Suprapubic skin (tissue), 4 donors: ENCODE measurements around the gene AUTS2. TPM values are rescaled to one million over a fixed set of nuclear protein-coding genes. Genes with fewer than 3 reads are reported as not detected.

Experiments
- DNase-seq, 2 donors: peaks; one replicate each; pipeline ENCODE4 v3.0.0-alpha.2; 2019; ENCODE audit warnings: low spot score in 2 of 2
- H3K27ac ChIP-seq: fragments of 200-600 bp; sonication (generic); one replicate; pipeline ENCODE4 v1.5.1; 2019
- H3K27me3 ChIP-seq: fragments of 200-600 bp; sonication (generic); one replicate; pipeline ENCODE4 v1.5.1; 2019
- H3K36me3 ChIP-seq: fragments of 200-600 bp; sonication (generic); one replicate; pipeline ENCODE4 v1.5.1; 2019
- H3K4me1 ChIP-seq: fragments of 200-600 bp; sonication (generic); one replicate; pipeline ENCODE4 v1.5.1; 2019
- H3K4me3 ChIP-seq: fragments of 200-600 bp; sonication (generic); one replicate; pipeline ENCODE4 v1.5.1; 2019; ENCODE audit warnings: mild to moderate bottlenecking
- H3K9me3 ChIP-seq: fragments of 200-600 bp; sonication (generic); one replicate; pipeline ENCODE4 v1.5.1; 2019
- EP300 ChIP-seq: sonication (generic); formaldehyde crosslinking; IDR thresholded peaks from one replicate; pipeline ENCODE4 v1.6.1; 2017; ENCODE audit warnings: antibody characterized with exemption
- POLR2A ChIP-seq, 2 donors: fragments of 450-650 bp; IDR thresholded peaks; one replicate each; pipeline ENCODE4 v1.6.1; 2017; ENCODE audit warnings: antibody characterized with exemption in 2 of 2, mild to moderate bottlenecking in 2 of 2, moderate library complexity in 2 of 2
- POLR2AphosphoS5 ChIP-seq, 3 donors: sonication (generic); formaldehyde crosslinking; IDR thresholded peaks; one replicate each; pipeline ENCODE4 v1.6.1; 2017; ENCODE audit warnings: antibody characterized with exemption in 3 of 3
- WGBS: methylation state at CpG from one replicate; pipeline ENCODE4 v1.1.5; 2018; 5-methylcytosine and 5-hydroxymethylcytosine counted together
- total RNA-seq, 4 donors: library from RNA; depleted of rRNA; stranded (reverse); fragments of >200 nt; gene quantifications; one replicate each; pipeline ENCODE4 v1.1.0, GENCODE V29; 2016
- TF ChIP-seq, protein P1 (sequence below), 2 donors: fragments of 200-600 bp in 1 of 2; fragments of 450-650 bp in 1 of 2; sonication (generic) in 1 of 2; IDR thresholded peaks; one replicate each; pipeline ENCODE4 v1.5.1; 2016 to 2019; ENCODE audit warnings: antibody characterized with exemption in 2 of 2, mild to moderate bottlenecking in 1 of 2, moderate library complexity in 1 of 2

Gene AUTS2
- total RNA-seq, 4 donors from 2014 or later, result 31.0 to 102 (median 56.4) TPM

GRCh38 chr7:69710768-69711438, 112.6 kb downstream of the AUTS2 start:
- Histone ChIP-seq H3K9me3 (no peaks in the 10 kb centered on the region), H3K27ac (no peak overlapping the region), H3K4me1 (peaks cover 6% of the 10 kb centered on the region), H3K36me3 (no peaks in the 10 kb centered on the region), H3K27me3 (no peaks in the 10 kb centered on the region), H3K4me3 (no peak overlapping the region)
- DNase-seq, result no peak
- TF ChIP-seq EP300, result no peak
- no peak for TF ChIP-seq POLR2AphosphoS5 (IDR thresholded peaks at IDR 0.05)
- TF ChIP-seq, protein P1, sequence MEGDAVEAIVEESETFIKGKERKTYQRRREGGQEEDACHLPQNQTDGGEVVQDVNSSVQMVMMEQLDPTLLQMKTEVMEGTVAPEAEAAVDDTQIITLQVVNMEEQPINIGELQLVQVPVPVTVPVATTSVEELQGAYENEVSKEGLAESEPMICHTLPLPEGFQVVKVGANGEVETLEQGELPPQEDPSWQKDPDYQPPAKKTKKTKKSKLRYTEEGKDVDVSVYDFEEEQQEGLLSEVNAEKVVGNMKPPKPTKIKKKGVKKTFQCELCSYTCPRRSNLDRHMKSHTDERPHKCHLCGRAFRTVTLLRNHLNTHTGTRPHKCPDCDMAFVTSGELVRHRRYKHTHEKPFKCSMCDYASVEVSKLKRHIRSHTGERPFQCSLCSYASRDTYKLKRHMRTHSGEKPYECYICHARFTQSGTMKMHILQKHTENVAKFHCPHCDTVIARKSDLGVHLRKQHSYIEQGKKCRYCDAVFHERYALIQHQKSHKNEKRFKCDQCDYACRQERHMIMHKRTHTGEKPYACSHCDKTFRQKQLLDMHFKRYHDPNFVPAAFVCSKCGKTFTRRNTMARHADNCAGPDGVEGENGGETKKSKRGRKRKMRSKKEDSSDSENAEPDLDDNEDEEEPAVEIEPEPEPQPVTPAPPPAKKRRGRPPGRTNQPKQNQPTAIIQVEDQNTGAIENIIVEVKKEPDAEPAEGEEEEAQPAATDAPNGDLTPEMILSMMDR (IDR thresholded peaks at IDR 0.05), result no peak
- TF ChIP-seq POLR2A (IDR thresholded peaks at IDR 0.05), result no peak
- 90% methylated on average over 5 of the region's 5 CpGs for WGBS

- H3K27me3 ChIP-seq, result no peaks in the 10 kb centered on the region
- H3K4me3 ChIP-seq, result no peak overlapping the region
- no peaks in the 10 kb centered on the region for H3K36me3 ChIP-seq
- H3K4me1 ChIP-seq, result peaks cover 4% of the 10 kb centered on the region
- no peak overlapping the region for H3K27ac ChIP-seq
- TF ChIP-seq, protein P1 (IDR thresholded peaks at IDR 0.05), result no peak
- TF ChIP-seq POLR2AphosphoS5 (IDR thresholded peaks at IDR 0.05), result no peak
- TF ChIP-seq POLR2A (IDR thresholded peaks at IDR 0.05), result no peak
- TF ChIP-seq EP300, result no peak
- no peaks in the 10 kb centered on the region for H3K9me3 ChIP-seq
- DNase-seq, result no peak
- WGBS, result 81% methylated on average over 2 of the region's 2 CpGs
These were observed 116.8 kb downstream of the AUTS2 start for GRCh38 chr7:69714886-69715576.

DNA sequence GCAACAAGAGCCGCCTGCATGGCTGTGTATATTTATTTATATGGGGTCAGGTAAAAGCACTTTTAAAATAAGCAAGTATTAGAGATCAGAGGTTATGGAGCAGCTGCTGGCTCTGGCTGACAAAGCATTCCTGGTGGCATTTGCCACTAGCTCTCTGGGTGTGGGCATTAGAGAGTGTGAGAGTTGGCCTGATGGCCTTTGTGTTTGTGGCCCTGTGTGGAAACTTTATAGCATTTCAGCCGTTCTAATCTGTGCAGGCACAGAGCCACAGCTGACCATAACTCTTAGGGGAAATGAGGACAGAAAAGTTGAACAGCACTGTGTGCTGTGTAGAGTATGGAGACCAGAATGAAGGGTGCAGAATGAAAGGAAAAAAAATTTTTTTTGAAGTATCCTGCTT, 118.9 kb downstream of the AUTS2 start:
- TF ChIP-seq, protein P1 (IDR thresholded peaks at IDR 0.05), result no peak
- TF ChIP-seq EP300, result no peak
- TF ChIP-seq POLR2A (IDR thresholded peaks at IDR 0.05), result no peak
- TF ChIP-seq POLR2AphosphoS5 (IDR thresholded peaks at IDR 0.05), result no peak
- no peak for DNase-seq

GRCh38 chr7:69719717-69720116, 121.4 kb downstream of the AUTS2 start:
- no peak overlapping the region for H3K4me3 ChIP-seq
- DNase-seq, result no peak
- no peak overlapping the region for H3K27ac ChIP-seq
- H3K27me3 ChIP-seq, result no peaks in the 10 kb centered on the region
- no peaks in the 10 kb centered on the region for H3K9me3 ChIP-seq
- no peak for TF ChIP-seq POLR2AphosphoS5 (IDR thresholded peaks at IDR 0.05)
- TF ChIP-seq, protein P1 (IDR thresholded peaks at IDR 0.05), result no peak
- no peak for TF ChIP-seq EP300
- TF ChIP-seq POLR2A (IDR thresholded peaks at IDR 0.05), result no peak
- H3K36me3 ChIP-seq, result no peaks in the 10 kb centered on the region
- H3K4me1 ChIP-seq, result peaks cover 24% of the 10 kb centered on the region

More for the DNA sequence above, 118.9 kb downstream of the AUTS2 start:
- Histone ChIP-seq H3K36me3 (no peaks in the 10 kb centered on the region), H3K9me3 (no peaks in the 10 kb centered on the region), H3K4me1 (peaks cover 7% of the 10 kb centered on the region), H3K27me3 (no peaks in the 10 kb centered on the region), H3K27ac (no peak overlapping the region), H3K4me3 (no peak overlapping the region)
- 61% methylated on average over 2 of the region's 2 CpGs for WGBS

DNA sequence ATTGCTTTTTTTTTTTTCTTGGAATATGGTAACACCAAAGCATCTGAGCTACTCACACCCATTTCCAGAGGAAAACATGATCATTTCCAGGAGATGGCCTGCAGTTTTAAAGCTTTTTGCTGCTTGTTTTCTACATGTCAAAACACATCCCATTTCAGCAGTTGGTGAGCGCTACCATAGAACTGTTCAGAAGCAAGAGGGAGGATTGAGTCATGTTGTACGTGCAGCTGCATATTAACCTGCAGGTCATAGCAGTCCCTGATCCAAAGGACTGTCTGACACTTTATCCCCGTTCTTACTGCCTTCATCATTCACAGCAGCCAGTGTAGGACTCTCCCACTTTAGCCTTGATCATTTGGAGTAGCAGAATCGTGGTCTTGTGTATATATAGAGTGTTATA, 124.6 kb downstream of the AUTS2 start:
- H3K9me3 ChIP-seq, result no peaks in the 10 kb centered on the region
- TF ChIP-seq POLR2AphosphoS5 (IDR thresholded peaks at IDR 0.05), result no peak
- TF ChIP-seq POLR2A (IDR thresholded peaks at IDR 0.05), result no peak
- no peak for TF ChIP-seq EP300
- TF ChIP-seq, protein P1 (IDR thresholded peaks at IDR 0.05), result no peak
- H3K27ac ChIP-seq, result no peak overlapping the region
- H3K4me3 ChIP-seq, result no peak overlapping the region
- no peaks in the 10 kb centered on the region for H3K27me3 ChIP-seq
- no peak for DNase-seq
- 45% methylated on average over 4 of the region's 4 CpGs for WGBS
- H3K4me1 ChIP-seq, result peaks cover 24% of the 10 kb centered on the region
- H3K36me3 ChIP-seq, result no peaks in the 10 kb centered on the region
